ENCODE results near the gene TMEM108. TPM values are rescaled to one million over a fixed set of nuclear protein-coding genes. Genes with fewer than 3 reads are reported as not detected.

Gene TMEM108
- total and polyA plus RNA-seq, 2 experiments from 2014 or later = 7.4 to 15.3 TPM

- 0 out of 3 replicates have a peak, but pooled peaks cover 6% of the 10 kb centered on the region for H3K9me3 Mint-ChIP-seq
- no peaks in the 10 kb centered on the region for H4K20me1 ChIP-seq (replicated peaks; ENCODE audit: insufficient read depth)
- H3K36me3 ChIP-seq (ENCODE audit: insufficient read depth) = no peaks in the 10 kb centered on the region
- peaks cover 13% of the 10 kb centered on the region; the same call in 2 of the 3 replicates for H3K4me1 Mint-ChIP-seq
- no peaks in the 10 kb centered on the region for H3K4me1 ChIP-seq (ENCODE audit: insufficient read depth)
- ATAC-seq (no peak), DNase-seq (ENCODE audit: low spot score) (no peak)
- no peak for TF ChIP-seq STAT1 (IDR thresholded peaks at IDR 0.05; ENCODE audit: unreplicated experiment)
- no peak overlapping the region for H3K27ac Mint-ChIP-seq
- no peaks in the 10 kb centered on the region for H3K27me3 Mint-ChIP-seq (ENCODE audit: insufficient read depth, low read depth, poor library complexity)
- no peak overlapping the region for H3K27ac ChIP-seq (ENCODE audit: low read depth)
- no peaks in the 10 kb centered on the region for H3K79me2 ChIP-seq (replicated peaks; ENCODE audit: insufficient read depth)
- H2AFZ ChIP-seq = no peak overlapping the region
- no peaks in the 10 kb centered on the region for H3F3A ChIP-seq (replicated peaks; ENCODE audit: low read depth)
- no peaks in the 10 kb centered on the region for H3K9me2 ChIP-seq (ENCODE audit: insufficient read depth)
- no peak overlapping the region for H3K4me3 ChIP-seq
- H3K27me3 ChIP-seq (ENCODE audit: insufficient read depth) = no peaks in the 10 kb centered on the region
- H3K4me3 Mint-ChIP-seq = no peak overlapping the region
- no peak overlapping the region for H3K4me2 ChIP-seq
- peaks cover 4% of the 10 kb centered on the region; the same call in 1 of the 3 replicates for H3K36me3 Mint-ChIP-seq (ENCODE audit: low read depth)
These were observed 323.2 kb downstream of the TMEM108 start for GRCh38 chr3:133361435-133361834.

- no peaks in the 10 kb centered on the region for H3K36me3 Mint-ChIP-seq (ENCODE audit: low read depth)
- H3F3A ChIP-seq (replicated peaks; ENCODE audit: low read depth) = no peaks in the 10 kb centered on the region
- H3K9me2 ChIP-seq (ENCODE audit: insufficient read depth) = no peaks in the 10 kb centered on the region
These were observed 324.3 kb downstream of the TMEM108 start for GRCh38 chr3:133362539-133362938.

More at GRCh38 chr3:133362539-133362938, 324.3 kb downstream of the TMEM108 start:
- H2AFZ ChIP-seq = no peak overlapping the region
- H3K36me3 ChIP-seq (ENCODE audit: insufficient read depth) = no peaks in the 10 kb centered on the region
- H3K4me1 ChIP-seq (ENCODE audit: insufficient read depth) = no peaks in the 10 kb centered on the region
- Mint-ChIP-seq H3K27ac (no peak overlapping the region), H3K4me3 (no peak overlapping the region), H3K9me3 (no peaks in the 10 kb centered on the region), H3K4me1 (peaks cover 13% of the 10 kb centered on the region; the same call in 2 of the 3 replicates), H3K27me3 (ENCODE audit: insufficient read depth, low read depth, poor library complexity) (no peaks in the 10 kb centered on the region)
- no peak overlapping the region for H3K27ac ChIP-seq (ENCODE audit: low read depth)
- no peaks in the 10 kb centered on the region for H3K27me3 ChIP-seq (ENCODE audit: insufficient read depth)
- TF ChIP-seq CTCF (conservative IDR thresholded peaks at IDR 0.05; ENCODE audit: low read depth in 2 of 2) (no peak), STAT1 (IDR thresholded peaks at IDR 0.05; ENCODE audit: unreplicated experiment) (no peak), ETS1 (IDR thresholded peaks at IDR 0.05) (no peak), ZNF114 (CRISPR knock-in tag; IDR thresholded peaks at IDR 0.05) (no peak), EZH2phosphoT487 (IDR thresholded peaks at IDR 0.05; ENCODE audit: unreplicated experiment) (no peak), NANOG (IDR thresholded peaks at IDR 0.05; ENCODE audit: borderline replicate concordance) (no peak), ZNF331 (CRISPR knock-in tag; IDR thresholded peaks at IDR 0.05; ENCODE audit: low read depth) (no peak), EZH2 (IDR thresholded peaks at IDR 0.05; ENCODE audit: low read depth, unreplicated experiment) (no peak), ZNF462 (CRISPR knock-in tag; IDR thresholded peaks at IDR 0.05) (no peak), JUNB (IDR thresholded peaks at IDR 0.05; ENCODE audit: unreplicated experiment) (no peak)
- no peak overlapping the region for H3K4me3 ChIP-seq
- DNase-seq (ENCODE audit: low spot score) (no peak), ATAC-seq (peak; percentile 51)
- H3K4me2 ChIP-seq = no peak overlapping the region
- H3K79me2 ChIP-seq (replicated peaks; ENCODE audit: insufficient read depth) = no peaks in the 10 kb centered on the region
- no peaks in the 10 kb centered on the region for H4K20me1 ChIP-seq (replicated peaks; ENCODE audit: insufficient read depth)
